Measurements from ENCODE around the gene RNF121.

Gene RNF121

GRCh38 chr11:72030472-72031045, 101.7 kb downstream of the RNF121 start:
- Histone ChIP-seq H3K36me3 (ENCODE audit: control insufficient read depth in 5 of 5, insufficient read depth in 5 of 5, low read length in 5 of 5) (peaks cover 24 to 63% (median 55%) of the 10 kb centered on the region in 5 donors), H3K9ac (ENCODE audit: low read length in 5 of 5) (peak overlapping the region in 3 of 5 donors; percentile 3 to 57 (median 21)), H3K9me3 (ENCODE audit: control insufficient read depth in 5 of 5, low read length in 5 of 5) (no peaks in the 10 kb centered on the region), H3K4me1 (ENCODE audit: control insufficient read depth in 5 of 5, insufficient read depth in 5 of 5, low read length in 5 of 5) (peaks cover 3 to 48% (median 33%) of the 10 kb centered on the region in 5 donors), H3K27me3 (ENCODE audit: control insufficient read depth in 5 of 5, insufficient read depth in 4 of 5, low read length in 5 of 5) (no peaks in the 10 kb centered on the region), H3K4me3 (ENCODE audit: low read depth in 1 of 5, low read length in 5 of 5) (no peak overlapping the region), H3K27ac (ENCODE audit: low read depth, low read length) (no peak overlapping the region)

DNA sequence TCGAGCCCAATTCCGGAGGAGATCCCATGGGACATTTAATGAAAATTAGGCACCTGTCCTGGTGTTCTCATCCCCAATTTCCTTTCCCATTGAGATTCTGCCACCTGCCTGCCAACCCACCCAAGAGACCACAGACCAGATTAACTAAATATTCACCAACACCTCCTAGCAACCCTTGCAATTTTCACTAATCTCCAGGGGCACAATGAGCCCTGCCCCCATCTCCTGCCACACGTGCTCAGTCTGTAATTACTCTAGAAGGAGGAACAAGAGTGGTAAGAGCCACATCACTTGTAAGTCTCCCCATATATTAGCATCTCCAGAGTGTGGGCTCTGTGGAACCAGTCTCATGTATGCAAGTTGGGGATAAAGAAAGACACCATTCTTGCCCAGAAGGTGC, 107.8 kb downstream of the RNF121 start:
- peaks cover 22 to 66% (median 64%) of the 10 kb centered on the region in 5 donors for H3K4me1 ChIP-seq (ENCODE audit: control insufficient read depth in 5 of 5, insufficient read depth in 5 of 5, low read length in 5 of 5)
- H3K9ac ChIP-seq (ENCODE audit: low read length in 5 of 5): peak overlapping the region in 2 of 5 donors; percentile 38 to 53
- no peaks in the 10 kb centered on the region for H3K9me3 ChIP-seq (ENCODE audit: control insufficient read depth in 5 of 5, low read length in 5 of 5)
- H3K36me3 ChIP-seq (ENCODE audit: control insufficient read depth in 5 of 5, insufficient read depth in 5 of 5, low read length in 5 of 5): peaks cover 5 to 29% (median 23%) of the 10 kb centered on the region in 5 donors
- H3K27ac ChIP-seq (ENCODE audit: low read depth, low read length): peak overlapping the region; percentile 37
- no peak overlapping the region for H3K4me3 ChIP-seq (ENCODE audit: low read depth in 1 of 5, low read length in 5 of 5)
- no peaks in the 10 kb centered on the region for H3K27me3 ChIP-seq (ENCODE audit: control insufficient read depth in 5 of 5, insufficient read depth in 4 of 5, low read length in 5 of 5)

DNA sequence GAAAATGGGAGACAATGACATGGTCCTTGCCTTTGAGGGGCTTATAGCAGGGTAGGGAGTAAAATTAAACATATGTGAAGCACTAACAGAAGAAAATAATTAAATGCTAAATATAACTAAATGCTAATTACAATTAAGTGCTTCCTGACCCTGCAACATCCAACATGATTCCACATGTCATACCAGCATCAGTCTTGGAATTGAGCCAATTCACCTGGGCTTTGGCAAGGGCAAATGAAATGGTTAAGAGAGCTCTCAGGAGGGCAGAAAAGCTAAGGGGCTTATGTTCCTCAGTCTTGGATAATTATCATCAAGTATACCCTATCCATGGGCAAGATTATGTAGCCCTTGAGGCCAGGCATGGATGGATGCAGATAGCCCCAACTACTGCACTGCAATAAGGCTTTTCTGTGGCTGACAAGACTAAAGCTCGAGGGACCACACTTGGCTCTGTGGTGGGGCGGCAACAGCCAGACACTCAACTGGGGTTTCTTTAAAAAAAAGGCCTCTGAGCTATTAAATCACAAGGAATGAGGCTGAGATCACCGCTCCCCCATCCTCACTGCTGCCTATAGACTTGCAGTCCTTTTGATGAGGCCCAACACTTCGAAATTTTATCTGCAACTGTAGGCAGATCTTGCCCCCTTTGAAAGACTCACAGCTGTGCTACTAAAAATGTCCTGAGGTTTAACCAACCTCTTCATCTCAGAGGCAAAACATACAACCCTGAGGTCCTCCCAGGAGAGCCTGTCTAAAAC, 108.9 kb downstream of the RNF121 start:
- no peaks in the 10 kb centered on the region for H3K27me3 ChIP-seq (ENCODE audit: control insufficient read depth in 5 of 5, insufficient read depth in 4 of 5, low read length in 5 of 5)
- peaks cover 24 to 71% (median 66%) of the 10 kb centered on the region in 5 donors for H3K4me1 ChIP-seq (ENCODE audit: control insufficient read depth in 5 of 5, insufficient read depth in 5 of 5, low read length in 5 of 5)
- H3K27ac ChIP-seq (ENCODE audit: low read depth, low read length): peak overlapping the region; percentile 99
- peak overlapping the region in 4 of 5 donors; percentile 82 to 92 (median 88) for H3K4me3 ChIP-seq (ENCODE audit: low read depth in 1 of 5, low read length in 5 of 5)
- H3K36me3 ChIP-seq (ENCODE audit: control insufficient read depth in 5 of 5, insufficient read depth in 5 of 5, low read length in 5 of 5): peaks cover 2 to 27% (median 23%) of the 10 kb centered on the region in 5 donors
- peak overlapping the region; percentile 64 to 91 (median 82) for H3K9ac ChIP-seq (ENCODE audit: low read length in 5 of 5)
- H3K9me3 ChIP-seq (ENCODE audit: control insufficient read depth in 5 of 5, low read length in 5 of 5): no peaks in the 10 kb centered on the region

GRCh38 chr11:72038491-72038890, 109.6 kb downstream of the RNF121 start:
- peaks cover 2 to 22% (median 17%) of the 10 kb centered on the region in 5 donors for H3K36me3 ChIP-seq (ENCODE audit: control insufficient read depth in 5 of 5, insufficient read depth in 5 of 5, low read length in 5 of 5)
- H3K9me3 ChIP-seq (ENCODE audit: control insufficient read depth in 5 of 5, low read length in 5 of 5): no peaks in the 10 kb centered on the region
- H3K9ac ChIP-seq (ENCODE audit: low read length in 5 of 5): peak overlapping the region; percentile 64 to 91 (median 82)
- H3K4me3 ChIP-seq (ENCODE audit: low read depth in 1 of 5, low read length in 5 of 5): peak overlapping the region; percentile 74 to 92 (median 87)
- peaks cover 24 to 71% (median 64%) of the 10 kb centered on the region in 5 donors for H3K4me1 ChIP-seq (ENCODE audit: control insufficient read depth in 5 of 5, insufficient read depth in 5 of 5, low read length in 5 of 5)
- peak overlapping the region; percentile 99 for H3K27ac ChIP-seq (ENCODE audit: low read depth, low read length)
- H3K27me3 ChIP-seq (ENCODE audit: control insufficient read depth in 5 of 5, insufficient read depth in 4 of 5, low read length in 5 of 5): no peaks in the 10 kb centered on the region

DNA sequence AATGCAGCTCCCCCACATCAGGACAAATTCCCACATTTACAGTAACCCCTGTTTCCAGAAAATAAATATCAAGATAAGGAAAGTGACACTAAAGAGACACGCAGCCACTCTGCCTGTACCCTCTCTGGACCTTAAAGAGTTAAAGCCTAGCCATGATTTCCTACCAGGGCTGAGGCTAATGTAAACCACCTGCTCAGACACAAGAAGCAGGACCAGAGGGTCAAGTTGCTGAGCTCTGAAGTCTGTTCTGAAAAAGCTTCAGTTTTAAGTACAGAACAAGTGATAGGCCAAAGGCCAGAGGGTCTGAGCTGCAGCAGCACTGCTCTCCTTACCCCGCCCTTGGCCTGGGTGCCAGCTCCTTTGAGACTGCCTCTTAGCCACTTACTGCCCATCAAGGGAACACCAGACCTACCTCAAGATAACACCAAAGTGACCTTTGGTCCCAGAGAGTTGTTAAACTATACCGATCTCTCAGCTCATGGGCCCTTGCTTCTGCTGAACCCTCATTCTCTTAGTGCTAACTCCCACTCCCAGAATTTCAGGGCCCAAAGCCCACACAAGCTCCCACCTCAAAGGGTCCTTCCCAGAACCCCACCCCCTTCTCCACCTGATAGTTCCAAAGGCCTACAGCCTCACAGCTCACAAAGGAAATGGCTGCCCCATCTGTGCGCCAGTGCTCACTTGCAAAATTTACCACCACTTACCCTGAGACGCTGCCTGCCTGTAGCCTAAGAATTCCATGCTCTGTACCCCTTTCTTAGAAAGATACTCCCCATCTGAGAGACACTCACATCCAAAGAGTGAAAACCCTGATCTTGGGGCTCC, 110.4 kb downstream of the RNF121 start:
- H3K27ac ChIP-seq (ENCODE audit: low read depth, low read length): peak overlapping the region; percentile 99
- H3K9ac ChIP-seq (ENCODE audit: low read length in 5 of 5): peak overlapping the region; percentile 82 to 91 (median 85)
- peaks cover 0 to 15% (median 11%) of the 10 kb centered on the region in 5 donors for H3K36me3 ChIP-seq (ENCODE audit: control insufficient read depth in 5 of 5, insufficient read depth in 5 of 5, low read length in 5 of 5)
- no peaks in the 10 kb centered on the region for H3K9me3 ChIP-seq (ENCODE audit: control insufficient read depth in 5 of 5, low read length in 5 of 5)
- peak overlapping the region; percentile 74 to 92 (median 87) for H3K4me3 ChIP-seq (ENCODE audit: low read depth in 1 of 5, low read length in 5 of 5)
- no peaks in the 10 kb centered on the region for H3K27me3 ChIP-seq (ENCODE audit: control insufficient read depth in 5 of 5, insufficient read depth in 4 of 5, low read length in 5 of 5)
- peaks cover 24 to 76% (median 66%) of the 10 kb centered on the region in 5 donors for H3K4me1 ChIP-seq (ENCODE audit: control insufficient read depth in 5 of 5, insufficient read depth in 5 of 5, low read length in 5 of 5)

- peak overlapping the region; percentile 82 to 91 (median 85) for H3K9ac ChIP-seq (ENCODE audit: low read length in 5 of 5)
- H3K27ac ChIP-seq (ENCODE audit: low read depth, low read length): peak overlapping the region; percentile 99
- peak overlapping the region; percentile 74 to 92 (median 87) for H3K4me3 ChIP-seq (ENCODE audit: low read depth in 1 of 5, low read length in 5 of 5)
- no peaks in the 10 kb centered on the region for H3K27me3 ChIP-seq (ENCODE audit: control insufficient read depth in 5 of 5, insufficient read depth in 4 of 5, low read length in 5 of 5)
- peaks cover 0 to 8% (median 6%) of the 10 kb centered on the region in 5 donors for H3K36me3 ChIP-seq (ENCODE audit: control insufficient read depth in 5 of 5, insufficient read depth in 5 of 5, low read length in 5 of 5)
- H3K4me1 ChIP-seq (ENCODE audit: control insufficient read depth in 5 of 5, insufficient read depth in 5 of 5, low read length in 5 of 5): peaks cover 24 to 82% (median 67%) of the 10 kb centered on the region in 5 donors
- H3K9me3 ChIP-seq (ENCODE audit: control insufficient read depth in 5 of 5, low read length in 5 of 5): no peaks in the 10 kb centered on the region
These were observed 111.1 kb downstream of the RNF121 start for GRCh38 chr11:72039856-72040401.

DNA sequence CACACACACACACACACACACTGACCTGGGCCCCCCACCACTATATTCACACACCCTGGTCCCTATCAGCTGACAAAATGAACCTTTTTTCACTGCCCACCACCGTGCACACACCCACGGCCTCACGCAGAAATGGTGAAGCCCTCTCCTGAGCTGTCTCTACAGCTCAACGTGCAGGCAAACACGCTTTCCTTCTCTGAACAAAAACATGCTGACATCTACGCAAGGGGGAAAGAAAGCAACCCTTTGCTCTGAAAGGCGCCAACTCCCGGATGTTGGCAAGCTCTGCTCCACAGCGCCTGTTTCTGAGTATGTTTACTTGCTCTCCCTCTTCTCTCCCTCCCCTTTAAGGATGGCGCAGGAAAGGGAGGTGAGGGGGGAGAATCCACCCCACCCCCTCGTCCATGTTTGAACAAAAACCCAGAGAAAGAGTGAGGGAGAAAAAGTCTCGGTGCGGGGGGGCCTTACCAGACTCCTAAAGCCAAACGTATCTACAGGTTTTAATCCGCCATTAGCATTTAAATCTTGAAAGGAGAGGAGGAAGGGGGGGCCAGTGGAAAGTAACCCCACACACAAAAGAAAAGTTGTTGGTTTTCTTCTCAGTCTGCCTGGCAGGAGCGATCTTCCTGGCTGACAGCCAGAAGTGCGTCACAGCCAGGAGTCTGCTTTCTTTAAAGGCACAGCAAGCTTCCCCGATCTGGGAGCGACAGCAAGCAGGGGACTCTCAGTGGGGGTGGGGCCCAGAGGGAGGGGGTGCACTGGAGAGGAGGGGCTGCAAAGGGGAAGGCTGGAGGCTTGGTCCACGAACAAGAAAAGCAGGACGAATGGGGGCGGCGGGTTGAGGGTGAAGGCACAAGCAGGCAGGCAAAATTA, 111.9 kb downstream of the RNF121 start:
- Histone ChIP-seq H3K4me1 (ENCODE audit: control insufficient read depth in 5 of 5, insufficient read depth in 5 of 5, low read length in 5 of 5) (peaks cover 26 to 87% (median 74%) of the 10 kb centered on the region in 5 donors), H3K27me3 (ENCODE audit: control insufficient read depth in 5 of 5, insufficient read depth in 4 of 5, low read length in 5 of 5) (no peaks in the 10 kb centered on the region), H3K27ac (ENCODE audit: low read depth, low read length) (peak overlapping the region; percentile 99), H3K9me3 (ENCODE audit: control insufficient read depth in 5 of 5, low read length in 5 of 5) (no peaks in the 10 kb centered on the region), H3K4me3 (ENCODE audit: low read depth in 1 of 5, low read length in 5 of 5) (peak overlapping the region; percentile 74 to 92 (median 87)), H3K9ac (ENCODE audit: low read length in 5 of 5) (peak overlapping the region; percentile 82 to 91 (median 85)), H3K36me3 (ENCODE audit: control insufficient read depth in 5 of 5, insufficient read depth in 5 of 5, low read length in 5 of 5) (peaks cover 0 to 3% (median under 1%) of the 10 kb centered on the region in 5 donors)

- Histone ChIP-seq H3K9ac (ENCODE audit: low read length in 5 of 5) (peak overlapping the region; percentile 57 to 91 (median 85)), H3K27ac (ENCODE audit: low read depth, low read length) (peak overlapping the region; percentile 99), H3K36me3 (ENCODE audit: control insufficient read depth in 5 of 5, insufficient read depth in 5 of 5, low read length in 5 of 5) (no peaks in the 10 kb centered on the region), H3K9me3 (ENCODE audit: control insufficient read depth in 5 of 5, low read length in 5 of 5) (no peaks in the 10 kb centered on the region), H3K4me1 (ENCODE audit: control insufficient read depth in 5 of 5, insufficient read depth in 5 of 5, low read length in 5 of 5) (peaks cover 27 to 87% (median 76%) of the 10 kb centered on the region in 5 donors), H3K4me3 (ENCODE audit: low read depth in 1 of 5, low read length in 5 of 5) (peak overlapping the region; percentile 74 to 92 (median 87)), H3K27me3 (ENCODE audit: control insufficient read depth in 5 of 5, insufficient read depth in 4 of 5, low read length in 5 of 5) (no peaks in the 10 kb centered on the region)
These were observed 112.7 kb downstream of the RNF121 start for GRCh38 chr11:72041364-72042063.

All from subcutaneous abdominal adipose tissue (tissue), 5 donors.